HEK293 (cell line): ENCODE results near the gene MMP28.

Source experiments
- CTCF ChIA-PET: fragments of 350-600 bp; formaldehyde crosslinking; extraction: SDS; loops from one replicate; lab custom pipeline; 2021; ENCODE audit warnings: antibody characterized with exemption; lab: Yijun Ruan, JAX
- POLR2A ChIA-PET: fragments of 300-600 bp; formaldehyde crosslinking; extraction: SDS; loops from one replicate; lab custom pipeline; 2020; ENCODE audit warnings: antibody characterized with exemption, inconsistent platforms; lab: Yijun Ruan, JAX
- H3K27ac ChIP-seq: fragments of 200-500 bp; sonication (Bioruptor generic); 2 replicates; pipeline ENCODE4 v1.5.1; 2014; ENCODE audit warnings: low read depth, low read length, control low read depth, inconsistent platforms; ENCODE audit errors: extremely low read depth
- H3K36me3 ChIP-seq, 2 experiments: fragments of 200-500 bp in 1 of 2; sonication (Bioruptor generic) in 1 of 2; 1 replicate in 1 of 2; 2 replicates in 1 of 2; pipeline ENCODE4 v1.5.1; 2014 to 2017; ENCODE audit warnings: inconsistent platforms in 2 of 2, low read length in 2 of 2; ENCODE audit not compliant: control insufficient read depth in 2 of 2, insufficient read depth in 1 of 2
- H3K4me1 ChIP-seq: fragments of 200-500 bp; sonication (Bioruptor generic); 2 replicates; pipeline ENCODE4 v1.5.1; 2014; ENCODE audit warnings: mild to moderate bottlenecking, low read length, inconsistent platforms; ENCODE audit not compliant: control insufficient read depth, insufficient read depth
- H3K4me3 ChIP-seq: 2 replicates; pipeline ENCODE4 v1.5.1; 2011; ENCODE audit warnings: low read depth, mild to moderate bottlenecking, control low read depth, low read length, moderate library complexity
- H3K9me3 ChIP-seq: fragments of 200-500 bp; sonication (Bioruptor generic); 2 replicates; pipeline ENCODE4 v1.5.1; 2014; ENCODE audit warnings: low read depth, low read length, inconsistent platforms; ENCODE audit not compliant: control insufficient read depth, insufficient read depth
- KLF16 ChIP-seq: fragments of 450-650 bp; formaldehyde crosslinking; IDR thresholded peaks from 2 replicates; pipeline ENCODE4 v1.5.1; 2017; ENCODE audit warnings: missing biosample characterization, missing genetic modification characterization
- KLF8 ChIP-seq: fragments of 450-650 bp; formaldehyde crosslinking; IDR thresholded peaks from 2 replicates; pipeline ENCODE4 v1.5.1; 2016; ENCODE audit warnings: missing biosample characterization, missing genetic modification characterization
- OSR2 ChIP-seq: fragments of 450-650 bp; formaldehyde crosslinking; IDR thresholded peaks from 2 replicates; pipeline ENCODE4 v1.5.1; 2016; ENCODE audit warnings: missing biosample characterization, missing genetic modification characterization
- PRDM4 ChIP-seq: fragments of 450-650 bp; formaldehyde crosslinking; IDR thresholded peaks from 2 replicates; pipeline ENCODE4 v1.5.1; 2017; ENCODE audit warnings: missing biosample characterization, missing genetic modification characterization
- ZBTB20 ChIP-seq: fragments of 450-650 bp; formaldehyde crosslinking; IDR thresholded peaks from 2 replicates; pipeline ENCODE4 v1.5.1; 2016; ENCODE audit warnings: missing biosample characterization, missing genetic modification characterization
- ZBTB49 ChIP-seq: fragments of 450-650 bp; formaldehyde crosslinking; IDR thresholded peaks from 2 replicates; pipeline ENCODE4 v1.5.1; 2016; ENCODE audit warnings: missing biosample characterization, missing genetic modification characterization, low read depth
- ZBTB6 ChIP-seq: fragments of 450-650 bp; formaldehyde crosslinking; IDR thresholded peaks from 2 replicates; pipeline ENCODE4 v1.5.1; 2017; ENCODE audit warnings: missing biosample characterization, missing genetic modification characterization
- ZFHX2 ChIP-seq: fragments of 450-650 bp; formaldehyde crosslinking; conservative IDR thresholded peaks from 2 replicates; pipeline ENCODE4 v1.5.1; 2016; ENCODE audit warnings: missing biosample characterization, missing genetic modification characterization
- ZNF24 ChIP-seq: fragments of 450-650 bp; formaldehyde crosslinking; IDR thresholded peaks from 2 replicates; pipeline ENCODE4 v1.5.1; 2016; ENCODE audit warnings: missing biosample characterization, missing genetic modification characterization
- ZNF292 ChIP-seq: fragments of 450-650 bp; formaldehyde crosslinking; IDR thresholded peaks from 2 replicates; pipeline ENCODE4 v1.5.1; 2016; ENCODE audit warnings: low read depth, missing biosample characterization, missing genetic modification characterization, borderline replicate concordance
- ZNF449 ChIP-seq: fragments of 450-650 bp; formaldehyde crosslinking; IDR thresholded peaks from 2 replicates; pipeline ENCODE4 v1.5.1; 2017; ENCODE audit warnings: missing biosample characterization, mild to moderate bottlenecking, missing genetic modification characterization, moderate library complexity
- ZNF48 ChIP-seq: fragments of 450-650 bp; formaldehyde crosslinking; IDR thresholded peaks from 2 replicates; pipeline ENCODE4 v1.5.1; 2016; ENCODE audit warnings: missing biosample characterization, missing genetic modification characterization
- ZNF600 ChIP-seq: fragments of 450-650 bp; formaldehyde crosslinking; IDR thresholded peaks from 2 replicates; pipeline ENCODE4 v1.5.1; 2016; ENCODE audit warnings: missing biosample characterization, missing genetic modification characterization
- ZNF670 ChIP-seq: fragments of 450-650 bp; formaldehyde crosslinking; IDR thresholded peaks from 2 replicates; pipeline ENCODE4 v1.5.1; 2016; ENCODE audit warnings: missing biosample characterization, missing genetic modification characterization, low read depth
- ZNF830 ChIP-seq: fragments of 450-650 bp; IDR thresholded peaks from 2 replicates; pipeline ENCODE4 v1.5.0; 2018; ENCODE audit warnings: missing biosample characterization, missing genetic modification characterization, low read depth, mild to moderate bottlenecking, moderate library complexity
- ZSCAN5A ChIP-seq: fragments of 450-650 bp; formaldehyde crosslinking; IDR thresholded peaks from 2 replicates; pipeline ENCODE4 v1.5.1; 2016; ENCODE audit warnings: missing biosample characterization, missing genetic modification characterization

The MMP28 gene

GRCh38 chr17:35742496-35742895 lies 52.9 kb downstream of the MMP28 start (continued):
- TF ChIP-seq ZBTB6 (tag by site-specific recombination), result no peak

GRCh38 chr17:35740997-35741931 lies 54.2 kb downstream of the MMP28 start:
- CTCF ChIA-PET, result interaction anchor here (1.3 to 11.6 kb wide), 3 partner anchors 23 to 128 kb away, joined by 4 to 321 read pairs (median 7); no protein-coding TSS in a partner anchor
- POLR2A ChIA-PET, result interaction anchor here (1.3 to 2.8 kb wide), 2 partner anchors 10 to 128 kb away, joined by 4 to 19 read pairs; partner anchors contain the start of gene RASL10B
- H3K9me3 ChIP-seq, result no peaks in the 10 kb centered on the region
- H3K4me3 ChIP-seq, result no peak overlapping the region
- peaks cover 4 to 5% of the 10 kb centered on the region in 2 experiments; a peak in 2 of 3 replicates for H3K36me3 ChIP-seq
- H3K4me1 ChIP-seq, result no peaks in the 10 kb centered on the region
- no peak overlapping the region for H3K27ac ChIP-seq
- TF ChIP-seq ZNF24 (tag by site-specific recombination) (no peak), PRDM4 (tag by site-specific recombination) (no peak), ZSCAN5A (tag by site-specific recombination) (no peak), ZNF600 (tag by site-specific recombination) (0 out of 2 replicates have a peak, but pooled peaks have one; percentile 26)
- TF ChIP-seq, all 188 proteins: peak for 1

GRCh38 chr17:35740216-35740615 lies 55.2 kb downstream of the MMP28 start:
- ChIA-PET POLR2A (interaction anchor here (2.8 kb wide), 1 partner anchor 9 kb away, joined by 19 read pairs; the partner anchor contains the start of gene RASL10B), CTCF (interaction anchor here (0.8 to 11.6 kb wide), 6 partner anchors 8 to 128 kb away, joined by 3 to 321 read pairs (median 4); no protein-coding TSS in a partner anchor)
- H3K9me3 ChIP-seq, result no peaks in the 10 kb centered on the region
- H3K27ac ChIP-seq, result no peak overlapping the region
- peaks cover 4 to 5% of the 10 kb centered on the region in 2 experiments; a peak in 2 of 3 replicates for H3K36me3 ChIP-seq
- no peak for TF ChIP-seq ZNF449 (tag by site-specific recombination)
- no peak for TF ChIP-seq KLF16
- no peak for TF ChIP-seq OSR2 (tag by site-specific recombination)
- no peak for TF ChIP-seq ZNF48 (tag by site-specific recombination)
- no peak for TF ChIP-seq KLF8 (tag by site-specific recombination)
- TF ChIP-seq ZNF830, result no peak
- no peak for TF ChIP-seq ZFHX2 (tag by site-specific recombination)
- TF ChIP-seq ZNF292 (tag by site-specific recombination), result no peak
- no peak for TF ChIP-seq ZBTB20 (tag by site-specific recombination)
- no peak for TF ChIP-seq ZNF670
- TF ChIP-seq ZBTB49 (tag by site-specific recombination), result no peak
- no peaks in the 10 kb centered on the region for H3K4me1 ChIP-seq
- no peak overlapping the region for H3K4me3 ChIP-seq
